ENCODE data around the gene OR2V1.
A peak's percentile ranks its signal among the peaks of the same experiment; 100 is the strongest.
"Not testable (repeated sequence)": the region's sequence is repeated elsewhere in the genome, so short reads cannot be mapped to it uniquely, and the experiment has no call there.

OR2V1 gene

GRCh38 chr5:181095162-181095561 lies 35.8 kb downstream of the OR2V1 start:
- not testable (repeated sequence) for FAIRE-seq; DNase-seq (ENCODE audit: insufficient read length, low spot score)

- TF ChIP-seq CTCF (IDR thresholded peaks at IDR 0.05; ENCODE audit: insufficient read depth, missing control alignments): no peak
- no peak for FAIRE-seq
- DNase-seq (ENCODE audit: insufficient read length, low spot score): no peak
Measured at GRCh38 chr5:181092428-181092827, 38.5 kb downstream of the OR2V1 start.

GRCh38 chr5:181088289-181088688 lies 42.7 kb downstream of the OR2V1 start:
- no peak for FAIRE-seq
- TF ChIP-seq CTCF (IDR thresholded peaks at IDR 0.05; ENCODE audit: insufficient read depth, missing control alignments): peak; percentile 28

GRCh38 chr5:181087309-181087708 lies 43.7 kb downstream of the OR2V1 start:
- FAIRE-seq (no peak), DNase-seq (ENCODE audit: insufficient read length, low spot score) (no peak)
- no peak for TF ChIP-seq CTCF (IDR thresholded peaks at IDR 0.05; ENCODE audit: insufficient read depth, missing control alignments)

More at GRCh38 chr5:181088289-181088688, 42.7 kb downstream of the OR2V1 start:
- no peak for DNase-seq (ENCODE audit: insufficient read length, low spot score)

- TF ChIP-seq CTCF (IDR thresholded peaks at IDR 0.05; ENCODE audit: insufficient read depth, missing control alignments): no peak
- FAIRE-seq (no peak), DNase-seq (ENCODE audit: insufficient read length, low spot score) (no peak)
Measured at GRCh38 chr5:181086884-181087205, 44.1 kb downstream of the OR2V1 start.

- DNase-seq (ENCODE audit: insufficient read length, low spot score) (no peak), FAIRE-seq (no peak)
- TF ChIP-seq CTCF (IDR thresholded peaks at IDR 0.05; ENCODE audit: insufficient read depth, missing control alignments): no peak
Measured at GRCh38 chr5:181086026-181086883, 44.7 kb downstream of the OR2V1 start.

GRCh38 chr5:181084621-181085195 lies 46.3 kb downstream of the OR2V1 start:
- no peak for DNase-seq (ENCODE audit: insufficient read length, low spot score)
- FAIRE-seq: no peak
- no peak for TF ChIP-seq CTCF (IDR thresholded peaks at IDR 0.05; ENCODE audit: insufficient read depth, missing control alignments)

All from D721Med (cell line).